A673 (cell line): Measurements from ENCODE around the gene SLC22A17. TPM values are rescaled to one million over a fixed set of nuclear protein-coding genes. Genes with fewer than 3 reads are reported as not detected.

Experiments used
- BruUV-seq: library from RNA; stranded (reverse); fragments of 400-500 nt; replicated peaks from 2 replicates; lab custom pipeline; 2021; lab: Mats Ljungman, UMichigan
- CTCF ChIA-PET: fragments of 300-600 bp; sonication (Branson Sonifier 250); formaldehyde crosslinking; loops from one replicate; lab custom pipeline; 2022; ENCODE audit warnings: antibody characterized with exemption; lab: Charles Lee
- POLR2A ChIA-PET: fragments of 300-600 bp; sonication (Branson Sonifier 250); formaldehyde crosslinking; loops from one replicate; lab custom pipeline; 2022; ENCODE audit warnings: antibody characterized with exemption; ENCODE audit not compliant: low non-redundant PET; lab: Charles Lee
- DNase-seq: peaks from one replicate; pipeline ENCODE4 v3.0.0-alpha.2; 2015; ENCODE audit warnings: low spot score
- H3K27ac ChIP-seq: fragments of 200-600 bp; sonication (generic); 2 replicates; pipeline ENCODE4 v1.5.1; 2016; ENCODE audit warnings: mixed run types, low read depth, mild to moderate bottlenecking, mixed read lengths, antibody characterized with exemption, low read length; ENCODE audit not compliant: poor library complexity, severe bottlenecking
- H3K27me3 ChIP-seq: fragments of 200-600 bp; sonication (generic); replicated peaks from 2 replicates; pipeline ENCODE4 v1.6.1; 2017; ENCODE audit warnings: mixed run types, low read depth, mild to moderate bottlenecking, mixed read lengths, antibody characterized with exemption, low read length; ENCODE audit not compliant: insufficient read depth, poor library complexity
- H3K36me3 ChIP-seq: fragments of 200-600 bp; sonication (generic); 2 replicates; pipeline ENCODE4 v1.6.1; 2016; ENCODE audit warnings: mixed run types, mild to moderate bottlenecking, mixed read lengths, antibody characterized with exemption, low read length; ENCODE audit not compliant: insufficient read depth, poor library complexity, severe bottlenecking
- H3K4me1 ChIP-seq: fragments of 200-600 bp; sonication (generic); 2 replicates; pipeline ENCODE4 v1.6.1; 2017; ENCODE audit warnings: mixed run types, mild to moderate bottlenecking, mixed read lengths, antibody characterized with exemption, low read length; ENCODE audit not compliant: insufficient read depth, poor library complexity, severe bottlenecking
- H3K4me3 ChIP-seq: fragments of 200-600 bp; sonication (generic); 2 replicates; pipeline ENCODE4 v1.5.1; 2016; ENCODE audit warnings: low read depth, mixed run types, mild to moderate bottlenecking, mixed read lengths, low read length; ENCODE audit not compliant: poor library complexity, severe bottlenecking
- H3K9me3 ChIP-seq: fragments of 200-600 bp; sonication (generic); 2 replicates; pipeline ENCODE4 v1.6.1; 2016; ENCODE audit warnings: mixed run types, low read depth, mild to moderate bottlenecking, mixed read lengths, antibody characterized with exemption, low read length; ENCODE audit not compliant: poor library complexity, severe bottlenecking
- CTCF ChIP-seq: fragments of 300-800, 200-600 bp; sonication (generic); conservative IDR thresholded peaks from 2 replicates; pipeline ENCODE4 v1.5.1; 2017; ENCODE audit warnings: low read depth, mild to moderate bottlenecking, antibody characterized with exemption, low read length, moderate library complexity, mixed read lengths
- EZH2 ChIP-seq: fragments of 200-600 bp; sonication (generic); IDR thresholded peaks from 2 replicates; pipeline ENCODE4 v1.6.1; 2017; ENCODE audit warnings: borderline replicate concordance, low read depth, mild to moderate bottlenecking, mixed read lengths, antibody characterized with exemption, low read length; ENCODE audit not compliant: poor library complexity, severe bottlenecking
- intact Hi-C: fragments of 100-400 bp; cut with micrococcal nuclease; formaldehyde crosslinking; loops from one replicate; pipeline ENCODE4 v1.10.0; 2022; ENCODE audit not compliant: unreplicated experiment
- total RNA-seq: library from RNA; stranded (reverse); gene quantifications from 2 replicates; pipeline ENCODE4 v1.2.3, GENCODE V29; 2021

The SLC22A17 gene
- total RNA-seq, 1 experiment from 2014 or later = 23.0 TPM

GRCh38 chr14:23377198-23377550 is 24.5 kb upstream of the SLC22A17 start:
- Histone ChIP-seq H3K4me3 (no peak overlapping the region), H3K9me3 (no peaks in the 10 kb centered on the region), H3K27ac (no peak overlapping the region), H3K4me1 (peaks cover 8% of the 10 kb centered on the region), H3K36me3 (no peaks in the 10 kb centered on the region), H3K27me3 (no peaks in the 10 kb centered on the region)
- BruUV-seq = no TSS peak
- CTCF ChIA-PET = interaction anchor here (0.5 kb wide), 1 partner anchor 716 kb away, joined by 11 read pairs; no protein-coding TSS in a partner anchor
- POLR2A ChIA-PET = no interaction called here
- TF ChIP-seq EZH2 = no peak
- TF ChIP-seq CTCF = no peak
- intact Hi-C loops = no loop called here
- DNase-seq = no peak

GRCh38 chr14:23376482-23377197 is 24.0 kb upstream of the SLC22A17 start, which contains the start of gene CMTM5:
TSS of gene CMTM5 (plus strand) at chr14:23377046. CDS start at chr14:23377252, 206 bp downstream.
- BruUV-seq = no TSS peak
- ChIA-PET POLR2A (no interaction called here), CTCF (no interaction called here)
- Histone ChIP-seq H3K4me1 (peaks cover 8% of the 10 kb centered on the region), H3K9me3 (no peaks in the 10 kb centered on the region), H3K36me3 (no peaks in the 10 kb centered on the region), H3K27me3 (no peaks in the 10 kb centered on the region), H3K27ac (no peak within 1 kb of the TSS), H3K4me3 (no peak within 1 kb of the TSS)
- TF ChIP-seq CTCF (no peak), EZH2 (no peak)
- intact Hi-C loops = no loop called here
- peak; percentile 64 for DNase-seq

GRCh38 chr14:23375527-23376251 is 23.0 kb upstream of the SLC22A17 start:
- DNase-seq = no peak
- POLR2A ChIA-PET = no interaction called here
- H3K9me3 ChIP-seq = no peaks in the 10 kb centered on the region
- no peak overlapping the region for H3K4me3 ChIP-seq
- no peaks in the 10 kb centered on the region for H3K27me3 ChIP-seq
- intact Hi-C loops = no loop called here
- TF ChIP-seq CTCF (no peak), EZH2 (no peak)
- CTCF ChIA-PET = no interaction called here
- H3K4me1 ChIP-seq = peaks cover 8% of the 10 kb centered on the region
- no TSS peak for BruUV-seq
- H3K36me3 ChIP-seq = no peaks in the 10 kb centered on the region
- H3K27ac ChIP-seq = no peak overlapping the region
